Ovary (tissue), 3 donors: ENCODE results near the gene LMAN2L.

Experiments used
- POLR2A ChIP-seq: fragments of 450-650 bp; IDR thresholded peaks from one replicate; pipeline ENCODE4 v1.6.1; 2017; ENCODE audit warnings: antibody characterized with exemption, mild to moderate bottlenecking, moderate library complexity
- TF ChIP-seq, protein P1 (sequence below), 3 donors: fragments of 450-650 bp in 2 of 3; fragments of 200-600 bp in 1 of 3; IDR thresholded peaks; one replicate each; pipeline versions ENCODE4 v1.5.1 to v1.8.0; 2016 to 2022; ENCODE audit warnings: antibody characterized with exemption in 3 of 3, mild to moderate bottlenecking in 1 of 3
- donor health status: DM: no; HTN: no; CAD: no.

DNA sequence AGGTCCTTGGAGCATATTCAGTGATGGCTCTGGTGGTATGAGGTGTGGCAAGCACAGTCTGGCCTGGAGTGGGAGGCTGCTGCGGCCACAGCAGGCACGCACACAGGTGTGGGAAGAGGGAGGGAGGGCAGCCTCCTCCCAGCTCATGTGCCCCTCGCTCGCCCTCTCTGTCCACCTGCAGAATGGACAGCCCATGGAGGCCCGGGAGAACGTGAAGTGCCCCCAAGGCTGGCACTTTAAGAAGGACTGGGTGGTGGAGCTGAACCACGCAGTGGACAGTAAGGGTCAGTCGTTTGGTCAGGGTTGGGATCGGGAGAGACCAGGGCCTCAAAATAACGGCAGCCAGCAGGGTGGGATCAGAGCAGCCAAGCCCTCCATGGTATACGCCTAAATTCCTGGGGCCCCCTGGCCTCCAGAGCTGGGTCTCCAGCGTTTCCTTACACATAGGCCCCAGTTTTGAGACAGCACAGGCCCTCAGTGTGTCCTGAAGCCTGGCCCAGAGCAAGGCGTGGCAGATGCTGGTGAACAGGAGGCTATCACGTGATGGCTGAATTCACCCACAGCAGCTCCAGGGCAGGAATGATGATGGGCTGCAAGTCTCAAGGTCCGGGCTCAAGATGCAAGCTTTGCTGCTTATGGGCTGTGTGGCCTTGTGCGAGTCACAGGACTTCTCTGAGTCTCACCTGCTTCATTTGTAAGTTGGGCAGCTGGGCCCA is 49.4 kb downstream of the LMAN2L start:
- no peak for TF ChIP-seq POLR2A
- TF ChIP-seq, protein P1, sequence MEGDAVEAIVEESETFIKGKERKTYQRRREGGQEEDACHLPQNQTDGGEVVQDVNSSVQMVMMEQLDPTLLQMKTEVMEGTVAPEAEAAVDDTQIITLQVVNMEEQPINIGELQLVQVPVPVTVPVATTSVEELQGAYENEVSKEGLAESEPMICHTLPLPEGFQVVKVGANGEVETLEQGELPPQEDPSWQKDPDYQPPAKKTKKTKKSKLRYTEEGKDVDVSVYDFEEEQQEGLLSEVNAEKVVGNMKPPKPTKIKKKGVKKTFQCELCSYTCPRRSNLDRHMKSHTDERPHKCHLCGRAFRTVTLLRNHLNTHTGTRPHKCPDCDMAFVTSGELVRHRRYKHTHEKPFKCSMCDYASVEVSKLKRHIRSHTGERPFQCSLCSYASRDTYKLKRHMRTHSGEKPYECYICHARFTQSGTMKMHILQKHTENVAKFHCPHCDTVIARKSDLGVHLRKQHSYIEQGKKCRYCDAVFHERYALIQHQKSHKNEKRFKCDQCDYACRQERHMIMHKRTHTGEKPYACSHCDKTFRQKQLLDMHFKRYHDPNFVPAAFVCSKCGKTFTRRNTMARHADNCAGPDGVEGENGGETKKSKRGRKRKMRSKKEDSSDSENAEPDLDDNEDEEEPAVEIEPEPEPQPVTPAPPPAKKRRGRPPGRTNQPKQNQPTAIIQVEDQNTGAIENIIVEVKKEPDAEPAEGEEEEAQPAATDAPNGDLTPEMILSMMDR (IDR thresholded peaks at IDR 0.05), result no peak
